Activated B cell treated with CpG ODN at 0.5 μM for 24 hours (primary cell): ENCODE data around the gene PARVB. TPM values are rescaled to one million over a fixed set of nuclear protein-coding genes. Genes with fewer than 3 reads are reported as not detected.

Experiments used
- ATAC-seq: fragments of 200-7000 bp; cut with Tn5 transposase; one replicate; pipeline ENCODE4 v1.10.0; 2021; ENCODE audit warnings: low read depth, mild to moderate bottlenecking, moderate library complexity
- CTCF ChIA-PET: fragments of 350-600 bp; sonication (Branson Sonifier 250); formaldehyde crosslinking; loops from one replicate; lab custom pipeline; 2021; ENCODE audit warnings: antibody characterized with exemption; lab: Charles Lee
- POLR2A ChIA-PET: fragments of 350-600 bp; sonication (Branson Sonifier 250); formaldehyde crosslinking; loops from one replicate; lab custom pipeline; 2021; ENCODE audit warnings: antibody characterized with exemption; lab: Charles Lee
- DNase-seq: peaks from one replicate; pipeline ENCODE4 v3.0.0; 2022
- H3K27ac Mint-ChIP-seq: one replicate; pipeline ENCODE4 v1.8.0; 2020; ENCODE audit warnings: mixed read lengths
- H3K27me3 Mint-ChIP-seq: one replicate; pipeline ENCODE4 v1.8.0; 2021; ENCODE audit warnings: mixed read lengths
- H3K36me3 Mint-ChIP-seq: one replicate; pipeline ENCODE4 v1.8.0; 2021; ENCODE audit warnings: low read depth, mixed read lengths
- H3K4me1 Mint-ChIP-seq: one replicate; pipeline ENCODE4 v1.8.0; 2021; ENCODE audit warnings: mixed read lengths
- H3K4me3 Mint-ChIP-seq: one replicate; pipeline ENCODE4 v1.8.0; 2020; ENCODE audit warnings: mild to moderate bottlenecking, mixed read lengths
- H3K9me3 Mint-ChIP-seq: one replicate; pipeline ENCODE4 v1.8.0; 2020; ENCODE audit warnings: mixed read lengths
- CTCF ChIP-seq: fragments of 200-600 bp; IDR thresholded peaks from one replicate; pipeline ENCODE4 v1.8.0; 2022; ENCODE audit warnings: antibody characterized with exemption, mild to moderate bottlenecking
- intact Hi-C: fragments of 100-400 bp; cut with micrococcal nuclease; formaldehyde crosslinking; loops from one replicate; pipeline ENCODE4 v1.15.1; 2024
- total RNA-seq: library from RNA; stranded (reverse); gene quantifications from 2 replicates; pipeline ENCODE4 v1.2.3, GENCODE V29; 2022

Gene PARVB
- total RNA-seq, 1 donor from 2014 or later: 53.5 TPM

GRCh38 chr22:44086271-44087088 lies 62.4 kb downstream of the PARVB start:
- Mint-ChIP-seq H3K27ac (no peak overlapping the region), H3K4me3 (no peak overlapping the region), H3K36me3 (peaks cover 26% of the 10 kb centered on the region), H3K9me3 (no peaks in the 10 kb centered on the region), H3K4me1 (peaks cover 4% of the 10 kb centered on the region), H3K27me3 (no peaks in the 10 kb centered on the region)
- intact Hi-C loops: no loop called here
- ATAC-seq: no peak
- CTCF ChIA-PET: interaction anchor here (0.8 to 9.1 kb wide), 20 partner anchors 9 to 481 kb away, joined by 3 to 537 read pairs (median 4); partner anchors contain the start of genes PARVB and SAMM50
- POLR2A ChIA-PET: interaction anchor here (0.8 to 3.2 kb wide), 5 partner anchors 18 to 131 kb away, joined by 3 to 43 read pairs (median 3); partner anchors contain the start of genes PARVB and SAMM50
- DNase-seq: no peak
- TF ChIP-seq CTCF: no peak

DNA sequence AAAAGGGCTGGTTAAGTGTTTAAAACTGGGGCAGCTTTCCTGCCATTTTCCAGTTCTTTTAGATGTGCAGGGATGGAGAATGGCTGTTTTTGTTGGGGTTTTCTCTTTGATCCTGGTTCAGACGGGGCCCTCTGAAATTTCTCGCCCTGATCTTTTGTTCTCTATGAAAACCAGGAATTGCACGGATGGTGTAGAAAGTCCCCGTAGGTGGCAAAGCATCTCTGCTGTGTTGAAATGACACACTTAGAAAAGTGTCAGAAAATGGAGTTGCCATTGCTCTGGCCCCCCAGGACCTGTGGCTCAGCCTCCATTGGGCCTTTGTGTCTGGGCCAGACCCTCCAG lies 63.0 kb downstream of the PARVB start:
- Mint-ChIP-seq H3K36me3 (peaks cover 26% of the 10 kb centered on the region), H3K4me1 (peaks cover 4% of the 10 kb centered on the region), H3K9me3 (no peaks in the 10 kb centered on the region), H3K27me3 (no peaks in the 10 kb centered on the region), H3K4me3 (no peak overlapping the region), H3K27ac (no peak overlapping the region)
- no peak for ATAC-seq
- ChIA-PET CTCF (interaction anchor here (1.6 to 9.1 kb wide), 3 partner anchors 82 to 118 kb away, joined by 4 to 537 read pairs (median 7); no protein-coding TSS in a partner anchor), POLR2A (interaction anchor here (3.2 kb wide), 1 partner anchor 93 kb away, joined by 43 read pairs; no protein-coding TSS in a partner anchor)
- DNase-seq: no peak
- no peak for TF ChIP-seq CTCF
- intact Hi-C loops: no loop called here

- no peaks in the 10 kb centered on the region for H3K9me3 Mint-ChIP-seq
- no peak overlapping the region for H3K27ac Mint-ChIP-seq
- intact Hi-C loops: no loop called here
These were observed 65.0 kb downstream of the PARVB start for GRCh38 chr22:44088976-44089570.

GRCh38 chr22:44089717-44090570 lies 65.8 kb downstream of the PARVB start:
- Mint-ChIP-seq H3K27ac (no peak overlapping the region), H3K9me3 (no peaks in the 10 kb centered on the region), H3K4me3 (no peak overlapping the region), H3K27me3 (no peaks in the 10 kb centered on the region), H3K36me3 (peaks cover 34% of the 10 kb centered on the region), H3K4me1 (peaks cover 4% of the 10 kb centered on the region)
- intact Hi-C loops: no loop called here
- ChIA-PET CTCF (interaction anchor here (9.1 kb wide), 1 partner anchor 95 kb away, joined by 537 read pairs; no protein-coding TSS in a partner anchor), POLR2A (no interaction called here)
- DNase-seq (no peak), ATAC-seq (no peak)
- no peak for TF ChIP-seq CTCF

More at GRCh38 chr22:44088976-44089570, 65.0 kb downstream of the PARVB start:
- ChIA-PET POLR2A (no interaction called here), CTCF (interaction anchor here (9.1 kb wide), 1 partner anchor 94 kb away, joined by 537 read pairs; no protein-coding TSS in a partner anchor)
- ATAC-seq (no peak), DNase-seq (no peak)
- peaks cover 4% of the 10 kb centered on the region for H3K4me1 Mint-ChIP-seq
- no peaks in the 10 kb centered on the region for H3K27me3 Mint-ChIP-seq
- no peak overlapping the region for H3K4me3 Mint-ChIP-seq
- no peak for TF ChIP-seq CTCF
- peaks cover 30% of the 10 kb centered on the region for H3K36me3 Mint-ChIP-seq
